Activated naive CD4-positive, alpha-beta T cell treated with anti-CD3 and anti-CD28 coated beads, Interleukin-2, amount 50 U/mL, for 72 hours (primary cell): ENCODE data around the gene CSF3R. TPM values are rescaled to one million over a fixed set of nuclear protein-coding genes. Genes with fewer than 3 reads are reported as not detected.

ENCODE experiments used
- ATAC-seq, 2 donors: fragments of 150-1000 bp; cut with Tn5 transposase; 2 replicates each; pipeline ENCODE4 v1.10.0; 2021; ENCODE audit warnings: mild to moderate bottlenecking in 2 of 2, moderate library complexity in 2 of 2
- DNase-seq, 2 donors: peaks; one replicate each; pipeline ENCODE4 v3.0.0; 2021 to 2022; ENCODE audit warnings: low spot score in 2 of 2
- H3K27ac Mint-ChIP-seq, 2 donors: one replicate each; pipeline ENCODE4 v1.8.0; 2022; ENCODE audit warnings: mild to moderate bottlenecking in 2 of 2, mixed read lengths in 2 of 2
- H3K36me3 Mint-ChIP-seq, 2 donors: one replicate each; pipeline ENCODE4 v1.8.0; 2022; ENCODE audit warnings: mixed read lengths in 2 of 2
- H3K9me3 Mint-ChIP-seq, 2 donors: one replicate each; pipeline ENCODE4 v1.8.0; 2022; ENCODE audit warnings: mixed read lengths in 2 of 2
- total RNA-seq, 2 donors: library from RNA; stranded (reverse); gene quantifications; one replicate each; pipeline ENCODE4 v1.2.3, GENCODE V29; 2022

CSF3R gene
- total RNA-seq, 2 donors from 2014 or later, result 0.61 to 1.5 TPM

DNA sequence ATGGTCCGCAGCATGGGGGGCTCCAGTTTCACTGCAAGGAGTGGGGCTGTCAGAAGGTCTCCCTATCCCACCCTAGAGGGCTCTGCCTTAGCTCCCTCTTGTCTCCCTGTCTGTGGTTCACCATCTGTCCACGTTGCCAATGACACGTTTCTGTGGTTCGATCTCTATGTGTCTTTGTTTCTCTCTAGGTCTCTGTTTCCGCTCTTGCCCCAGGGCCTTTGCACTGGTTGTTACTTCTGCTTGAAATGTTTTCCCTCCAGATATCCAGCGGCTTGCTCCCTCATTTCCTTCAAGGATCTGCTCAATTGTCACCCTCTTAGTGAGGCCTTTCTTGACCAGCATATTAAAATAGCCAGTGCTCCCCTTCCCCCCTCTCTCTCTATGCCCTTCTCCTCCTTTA is 10.1 kb downstream of the CSF3R start:
- no peak for DNase-seq
- H3K9me3 Mint-ChIP-seq, result no peaks in the 10 kb centered on the region
- H3K36me3 Mint-ChIP-seq, result no peaks in the 10 kb centered on the region
- ATAC-seq, result no peak
- H3K27ac Mint-ChIP-seq, result peak overlapping the region in 1 of 2 donors; percentile 41

DNA sequence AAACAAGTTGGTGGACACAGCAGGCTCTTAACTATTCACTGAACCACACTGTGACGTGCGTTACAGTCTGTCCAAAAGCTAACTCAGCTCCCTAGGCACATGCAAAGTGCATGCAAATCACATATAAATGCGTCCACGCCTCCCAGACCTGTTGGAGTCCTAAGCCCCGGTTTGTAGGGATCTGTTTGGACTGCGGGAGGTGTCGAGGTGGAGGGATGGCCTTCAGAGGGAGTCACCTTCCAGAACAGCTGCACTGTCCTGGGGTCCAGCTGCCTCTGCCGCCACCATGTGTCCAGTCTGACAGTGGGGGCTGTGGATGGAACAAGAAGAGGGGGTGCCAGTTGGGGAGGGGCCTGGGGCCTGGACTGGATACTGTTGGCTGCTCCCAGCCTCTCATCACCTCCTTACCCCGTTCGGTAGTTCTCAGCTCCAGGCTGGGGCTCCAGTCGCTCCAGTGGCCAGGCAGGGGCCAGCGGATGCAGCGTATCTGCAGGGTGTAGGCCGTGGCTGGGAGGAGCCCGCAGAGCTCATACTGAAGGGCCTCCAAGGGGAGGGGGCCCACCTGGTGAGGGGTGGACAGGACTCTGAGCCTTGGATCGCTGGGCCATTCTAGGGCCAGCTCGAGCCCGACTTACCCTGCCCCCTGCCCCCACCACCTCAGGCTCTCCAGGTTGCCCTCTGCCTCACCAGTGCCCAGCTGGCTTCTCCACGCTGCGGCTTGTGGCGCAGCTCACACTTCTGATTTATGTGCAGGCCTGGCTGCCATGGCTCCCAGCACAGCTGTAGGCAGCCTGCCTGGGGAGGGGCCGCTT is 10.7 kb downstream of the CSF3R start:
- no peak for DNase-seq
- Mint-ChIP-seq H3K9me3 (no peaks in the 10 kb centered on the region), H3K36me3 (no peaks in the 10 kb centered on the region), H3K27ac (no peak overlapping the region)
- ATAC-seq, result no peak

DNA sequence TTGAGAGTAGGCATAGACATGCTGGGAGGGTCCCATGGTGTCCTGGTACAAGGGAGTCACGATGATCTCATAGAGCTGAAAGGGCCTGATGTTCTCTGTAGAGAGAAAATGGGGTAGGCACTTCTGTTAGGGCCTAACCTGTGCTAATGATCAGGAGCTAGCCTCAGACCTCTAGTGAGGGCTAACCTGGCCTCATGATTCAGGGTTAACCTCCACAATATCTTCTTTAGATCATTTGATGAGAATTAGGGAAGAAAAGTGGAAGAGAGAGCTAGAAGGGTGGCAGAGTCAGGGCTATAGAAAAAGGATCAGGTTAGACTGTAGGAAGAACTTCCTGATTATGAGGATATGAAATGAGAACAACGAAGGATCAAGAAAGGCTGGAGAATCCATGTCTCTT is 13.6 kb downstream of the CSF3R start:
- no peak for DNase-seq

DNA sequence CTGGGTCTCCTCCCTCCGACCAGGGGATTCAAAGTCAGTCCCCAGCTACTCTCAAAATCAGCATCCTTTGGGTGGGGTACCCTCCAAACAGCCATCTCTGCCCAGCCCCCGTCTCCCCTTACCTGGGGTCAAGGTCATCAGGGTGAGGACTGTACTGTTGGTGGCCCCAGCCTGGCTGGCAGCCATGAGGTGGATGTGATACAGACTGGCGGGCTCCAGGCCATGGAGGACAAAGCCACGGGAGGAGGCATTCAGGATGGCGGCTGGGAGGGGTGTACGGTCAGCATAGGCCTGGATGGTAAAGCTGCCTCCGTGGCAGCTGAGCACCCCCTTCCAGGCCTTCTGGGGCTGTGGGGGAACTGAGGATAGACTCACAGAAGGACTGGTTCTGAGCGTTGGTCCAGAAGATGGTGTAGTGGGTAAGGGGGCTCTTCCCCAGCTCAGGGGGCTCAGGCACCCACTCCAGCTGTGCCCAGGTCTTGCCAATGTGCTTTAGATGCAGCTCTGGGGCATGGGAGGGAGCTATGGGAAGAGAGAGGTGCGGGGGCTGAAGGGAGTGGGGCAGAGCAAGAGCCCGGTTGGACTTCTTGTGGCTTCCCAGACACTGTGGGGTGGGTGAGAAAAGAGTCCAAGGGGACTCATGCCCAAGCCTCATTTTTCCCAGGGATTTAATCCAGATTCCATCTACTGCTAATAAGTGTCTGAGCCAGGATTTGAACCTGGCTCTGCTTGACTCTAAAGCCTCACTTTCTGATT is 14.8 kb downstream of the CSF3R start:
- ATAC-seq, result no peak
- no peak for DNase-seq
- Mint-ChIP-seq H3K36me3 (peaks cover 10% of the 10 kb centered on the region in 2 donors), H3K9me3 (no peaks in the 10 kb centered on the region), H3K27ac (peak overlapping the region in 1 of 2 donors; percentile 74)

More for the DNA sequence above, 13.6 kb downstream of the CSF3R start:
- Mint-ChIP-seq H3K9me3 (no peaks in the 10 kb centered on the region), H3K27ac (no peak overlapping the region), H3K36me3 (peaks cover under 1 to 1% of the 10 kb centered on the region in 2 donors)
- ATAC-seq, result no peak

DNA sequence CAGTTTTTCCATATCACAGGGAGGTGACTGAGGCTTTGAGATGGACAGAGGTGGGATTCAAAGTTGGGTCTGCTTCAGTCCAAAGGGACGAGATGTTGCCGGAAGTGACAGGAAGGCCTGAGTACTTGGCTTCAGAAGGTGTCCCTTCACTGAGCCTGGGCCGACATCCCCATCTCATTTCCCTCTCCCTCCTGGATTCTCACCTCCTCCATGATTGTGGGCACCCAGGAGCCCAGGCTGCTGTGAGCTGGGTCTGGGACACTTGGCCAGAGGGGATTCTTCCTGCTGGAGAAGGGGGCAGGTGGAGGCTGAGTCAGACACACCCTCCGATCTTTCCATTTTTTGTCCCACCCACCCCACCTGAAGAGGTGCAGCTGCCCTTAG is 15.7 kb downstream of the CSF3R start:
- Mint-ChIP-seq H3K36me3 (peaks cover 10 to 14% of the 10 kb centered on the region in 2 donors), H3K9me3 (no peaks in the 10 kb centered on the region), H3K27ac (peak overlapping the region in 1 of 2 donors; percentile 74)
- DNase-seq (no peak), ATAC-seq (no peak)

DNA sequence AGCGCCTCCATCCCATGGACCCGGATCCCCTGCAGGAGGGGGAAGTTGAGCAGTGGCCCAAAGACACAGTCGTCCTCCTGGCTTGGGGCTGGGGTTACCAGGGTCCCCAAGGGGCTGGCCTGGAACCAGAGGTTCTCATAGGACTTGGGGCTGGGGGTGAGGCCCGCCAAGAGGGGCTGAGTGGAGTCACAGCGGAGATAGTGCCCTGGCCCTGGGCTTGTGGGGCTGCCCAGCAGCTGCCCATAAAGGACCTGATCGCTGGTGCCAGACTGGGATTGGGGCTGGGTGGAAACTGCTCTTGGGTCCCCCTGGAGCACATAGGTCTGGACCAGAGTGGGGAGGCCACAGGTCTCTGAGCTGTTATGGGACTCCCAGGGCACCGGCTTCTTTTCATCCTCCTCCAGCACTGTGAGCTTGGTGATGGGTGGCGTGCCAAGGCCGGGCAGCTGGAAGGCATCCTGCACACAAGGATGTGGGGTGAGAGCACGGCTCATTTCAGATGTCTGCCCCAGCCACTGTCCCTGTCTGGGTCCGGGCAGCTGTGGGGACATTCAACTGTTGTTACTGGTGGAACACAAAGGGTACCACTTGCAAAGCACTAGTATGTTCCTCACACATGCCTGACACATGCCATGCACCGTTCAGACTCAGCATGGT is 16.2 kb downstream of the CSF3R start:
- Mint-ChIP-seq H3K9me3 (no peaks in the 10 kb centered on the region), H3K36me3 (peaks cover 10 to 15% of the 10 kb centered on the region in 2 donors), H3K27ac (peak overlapping the region in 1 of 2 donors; percentile 96)
- DNase-seq, result no peak
- no peak for ATAC-seq

DNA sequence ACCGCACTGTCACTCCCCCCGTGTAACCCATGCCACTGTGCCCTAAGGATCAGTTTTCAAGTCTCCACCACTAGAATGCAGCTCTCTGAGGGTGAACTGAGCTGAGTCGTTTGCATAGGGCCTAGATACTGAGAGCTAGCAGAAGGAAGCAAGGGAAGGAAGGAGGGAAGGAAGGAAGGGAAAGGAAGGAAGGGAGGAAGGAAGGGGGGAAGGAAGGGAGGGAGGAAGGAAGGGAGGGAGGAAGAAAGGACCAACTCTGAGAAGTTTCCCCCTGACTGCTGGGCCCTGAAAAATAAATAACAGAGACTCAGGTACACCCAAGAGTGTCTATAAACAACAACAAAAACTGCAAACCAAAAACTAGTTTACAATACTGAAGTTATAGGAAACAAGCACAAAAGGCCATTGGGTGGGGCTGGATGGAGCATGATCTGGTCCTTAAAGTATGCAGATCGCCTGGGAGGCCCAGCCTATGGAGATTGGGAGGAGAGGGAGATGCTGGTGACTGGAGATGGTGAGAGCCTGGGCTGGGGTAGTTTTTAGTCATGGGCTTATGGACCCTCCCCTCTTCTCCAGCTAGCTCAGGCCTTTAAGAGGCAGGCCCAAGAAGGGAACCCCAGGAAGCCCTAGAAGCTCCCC is 16.9 kb downstream of the CSF3R start:
- DNase-seq, result no peak
- Mint-ChIP-seq H3K36me3 (peaks cover 15 to 17% of the 10 kb centered on the region in 2 donors), H3K27ac (peak overlapping the region in 1 of 2 donors; percentile 96), H3K9me3 (no peaks in the 10 kb centered on the region)
- ATAC-seq, result no peak

DNA sequence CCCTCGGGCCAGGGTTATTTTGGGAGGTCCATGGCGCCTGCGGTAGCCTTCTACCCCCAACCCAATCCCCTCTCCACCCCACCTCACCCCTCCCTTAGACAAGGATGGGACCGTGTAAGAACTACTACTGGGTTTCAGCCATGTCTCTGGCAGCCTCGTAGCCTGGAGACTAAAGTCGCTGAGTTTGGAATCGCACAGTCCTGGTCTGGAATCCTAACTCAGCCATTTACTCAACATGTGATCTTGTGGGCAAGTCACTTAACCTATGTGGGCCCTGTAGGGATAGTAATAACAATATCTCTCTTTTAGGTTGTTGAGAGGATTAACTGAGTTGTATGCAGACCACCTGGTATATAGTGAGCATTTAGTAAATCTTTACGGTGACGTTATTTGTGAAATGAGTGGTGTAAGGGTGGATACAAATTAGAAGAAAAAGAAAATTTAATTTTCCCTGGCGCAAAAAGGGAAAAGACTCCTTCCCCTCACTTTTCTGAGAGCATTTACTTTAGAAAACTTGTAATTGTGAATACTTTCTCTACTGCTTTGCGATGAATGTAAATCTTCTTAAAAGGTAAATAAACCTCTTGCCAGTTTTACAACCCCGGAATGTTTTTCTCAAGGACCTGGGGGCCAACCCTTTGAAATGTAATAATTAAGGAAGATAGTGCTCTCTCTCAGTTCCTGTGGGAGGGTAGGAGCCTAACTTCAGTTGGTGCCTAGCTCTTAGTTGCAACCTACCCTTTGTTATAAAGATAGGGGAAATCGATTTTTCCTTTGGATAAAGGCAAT is 17.9 kb downstream of the CSF3R start:
- ATAC-seq (peak; percentile 59 to 63), DNase-seq (peak in 1 of 2 donors; percentile 13)
- Mint-ChIP-seq H3K27ac (peak overlapping the region; percentile 96), H3K36me3 (peaks cover 19 to 22% of the 10 kb centered on the region in 2 donors), H3K9me3 (no peaks in the 10 kb centered on the region)

DNA sequence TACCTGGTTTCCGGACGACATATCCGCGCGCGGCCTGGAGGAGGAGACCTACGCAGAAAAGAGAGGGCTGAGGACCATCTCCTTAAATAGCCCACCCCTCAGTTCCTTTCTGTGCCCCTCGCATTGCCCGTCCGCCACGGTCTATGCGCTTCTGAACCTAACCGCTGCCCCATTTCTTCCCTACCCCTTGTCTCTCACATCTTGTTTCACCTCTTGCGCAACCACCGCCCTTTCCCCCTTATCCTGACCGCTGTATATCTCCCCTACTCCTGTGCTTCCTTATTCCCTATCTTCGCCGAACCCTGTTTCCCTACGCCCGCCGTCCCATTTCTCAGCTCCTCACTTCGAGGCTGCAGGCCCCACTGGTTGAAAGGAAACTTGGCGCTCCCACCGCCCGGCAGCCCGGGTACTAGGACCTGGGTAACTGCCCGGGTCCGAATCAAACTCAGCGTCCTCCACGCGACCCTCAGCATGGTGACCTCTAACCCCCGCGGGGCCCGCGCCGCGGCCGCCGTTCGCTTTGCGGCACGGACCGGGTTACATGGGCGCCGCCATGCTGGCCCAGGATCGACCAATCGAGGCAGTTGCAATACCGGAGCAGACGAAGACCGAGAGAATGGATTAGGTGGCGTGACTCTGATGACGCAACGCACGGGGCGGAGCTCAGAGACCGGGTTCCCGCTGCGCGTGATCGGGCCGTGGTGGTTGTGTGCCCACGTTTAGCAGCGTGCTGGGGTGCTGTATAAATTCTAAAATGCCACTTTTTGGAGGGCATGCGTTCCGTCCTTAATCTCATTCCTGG is 18.7 kb downstream of the CSF3R start, which contains the start of gene MRPS15:
TSS of gene MRPS15 (minus strand) at position 582 of the 802 bp plus-strand sequence. CDS start at position 473, 109 bp downstream.
- ATAC-seq (peak; percentile 97 to 98), DNase-seq (peak; percentile 91 to 92)
- no peaks in the 10 kb centered on the region for H3K9me3 Mint-ChIP-seq
- H3K36me3 Mint-ChIP-seq, result peaks cover 22 to 26% of the 10 kb centered on the region in 2 donors
- H3K27ac Mint-ChIP-seq, result peak within 1 kb of the TSS; percentile 96

DNA sequence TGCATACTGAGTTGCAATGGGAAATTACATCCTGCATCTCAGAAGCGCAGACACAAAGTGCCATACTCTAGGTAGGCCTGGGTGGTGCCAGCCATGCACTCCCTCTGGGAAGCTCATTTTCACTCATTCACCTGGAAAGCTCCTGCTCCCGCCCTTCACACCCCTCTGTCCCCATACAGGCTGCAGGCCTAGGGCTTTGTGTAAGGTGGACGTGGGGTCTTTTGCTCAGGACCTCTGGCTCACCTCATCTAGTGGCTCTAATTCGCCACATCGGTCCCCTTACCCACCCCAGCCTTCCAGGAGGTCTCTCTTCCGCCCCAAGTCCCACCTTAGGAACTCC is 19.3 kb downstream of the CSF3R start:
- ATAC-seq, result no peak
- Mint-ChIP-seq H3K36me3 (peaks cover 27 to 30% of the 10 kb centered on the region in 2 donors), H3K9me3 (no peaks in the 10 kb centered on the region), H3K27ac (peak overlapping the region; percentile 96)
- DNase-seq, result no peak

DNA sequence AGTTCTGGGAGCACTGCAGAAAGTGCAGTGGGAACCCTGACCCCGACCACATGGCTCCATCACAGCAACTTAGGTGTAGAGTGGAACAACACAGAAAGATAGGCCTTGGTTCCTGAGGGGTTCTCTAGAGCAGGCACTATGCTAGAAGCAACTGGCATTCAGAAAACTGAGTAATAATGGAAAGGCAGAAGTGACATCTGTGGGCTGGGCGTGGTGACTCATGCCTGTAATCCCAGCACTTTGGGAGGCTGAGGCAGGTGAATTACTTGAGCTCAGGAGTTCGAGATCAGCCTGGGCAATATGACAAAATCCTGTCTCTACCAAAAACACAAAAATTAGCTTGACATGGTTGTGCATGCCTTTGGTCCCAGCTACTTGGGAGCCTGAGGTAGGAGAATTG is 23.8 kb downstream of the CSF3R start:
- DNase-seq, result peak in 1 of 2 donors; percentile 49
- H3K27ac Mint-ChIP-seq, result peak overlapping the region; percentile 91 to 93
- no peaks in the 10 kb centered on the region for H3K9me3 Mint-ChIP-seq
- peak; percentile 91 to 98 for ATAC-seq
- H3K36me3 Mint-ChIP-seq, result peaks cover 40 to 42% of the 10 kb centered on the region in 2 donors

DNA sequence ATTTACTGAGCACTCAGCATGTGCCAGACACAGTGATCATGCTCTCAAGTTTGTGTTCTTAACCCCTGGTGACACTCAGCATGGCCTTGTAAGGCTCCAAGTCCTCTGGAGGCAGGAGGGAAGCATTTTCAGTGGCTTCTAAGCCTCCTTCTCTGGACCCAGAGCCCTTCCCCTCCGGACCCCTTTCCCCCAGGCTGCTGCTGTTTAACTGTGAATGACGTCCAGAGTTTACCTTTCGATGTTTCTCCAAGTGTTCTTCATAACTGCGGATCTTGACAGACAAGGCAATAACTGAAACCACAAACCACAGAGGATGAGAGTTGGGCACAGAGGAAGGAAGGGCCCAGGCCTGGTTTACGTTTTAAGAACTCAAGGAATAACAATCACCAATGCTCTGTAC is 25.0 kb downstream of the CSF3R start:
- H3K27ac Mint-ChIP-seq, result peak overlapping the region; percentile 73 to 91
- no peak for DNase-seq

DNA sequence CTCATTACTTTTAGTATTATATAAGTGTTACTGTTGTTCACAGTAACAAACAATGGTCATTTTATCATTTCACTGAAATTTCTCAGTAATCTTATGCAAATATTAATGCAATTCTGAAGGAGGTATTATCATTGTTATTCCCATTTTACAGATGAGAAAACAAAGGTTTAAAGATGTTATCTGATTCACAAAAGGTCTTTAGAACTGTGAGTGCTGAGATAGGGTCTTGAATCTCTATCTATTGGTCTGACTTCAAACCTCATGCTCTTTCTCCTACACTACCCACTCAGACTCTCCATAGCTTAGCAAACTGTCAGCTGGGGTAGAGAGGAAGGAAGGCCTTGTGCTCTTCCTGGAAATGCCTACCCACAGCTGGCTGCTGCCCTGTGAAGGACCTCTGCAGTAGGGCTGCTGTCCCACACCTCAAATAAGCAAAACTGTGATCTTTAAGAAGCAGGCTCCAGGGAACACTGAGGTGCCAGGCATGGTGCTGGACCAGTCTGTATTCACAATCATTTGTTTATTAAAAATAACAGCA is 26.3 kb downstream of the CSF3R start:
- no peak overlapping the region for H3K27ac Mint-ChIP-seq
- peaks cover 29 to 35% of the 10 kb centered on the region in 2 donors for H3K36me3 Mint-ChIP-seq
- H3K9me3 Mint-ChIP-seq, result no peaks in the 10 kb centered on the region
- no peak for DNase-seq
- no peak for ATAC-seq

More for the DNA sequence above, 25.0 kb downstream of the CSF3R start:
- Mint-ChIP-seq H3K36me3 (peaks cover 34 to 35% of the 10 kb centered on the region in 2 donors), H3K9me3 (no peaks in the 10 kb centered on the region)
- ATAC-seq, result peak in 1 of 2 donors; percentile 29

DNA sequence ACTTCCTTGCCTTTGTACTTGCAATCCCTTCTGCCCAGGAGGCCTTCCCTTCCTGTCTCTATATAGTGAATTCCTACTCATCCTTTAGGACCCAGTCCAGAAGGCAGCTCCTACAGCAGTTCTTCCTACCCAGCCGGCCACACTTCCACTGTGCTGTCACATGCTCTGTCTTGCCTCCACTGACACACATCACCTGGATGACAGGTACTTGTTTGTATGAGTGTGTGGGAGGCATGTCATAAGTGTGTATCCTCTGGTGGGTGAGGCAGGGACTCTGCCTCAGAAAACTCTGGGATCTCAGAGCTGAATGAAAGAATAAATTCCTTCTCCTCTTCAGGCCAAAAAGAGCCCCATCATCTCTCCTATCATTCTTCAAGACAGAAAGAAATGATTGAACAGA is 27.3 kb downstream of the CSF3R start:
- Mint-ChIP-seq H3K9me3 (no peaks in the 10 kb centered on the region), H3K27ac (peak overlapping the region in 1 of 2 donors; percentile 50), H3K36me3 (peaks cover 22 to 26% of the 10 kb centered on the region in 2 donors)
- DNase-seq (no peak), ATAC-seq (no peak)
